ENCODE data around the gene TBL3. TPM values are rescaled to one million over a fixed set of nuclear protein-coding genes. Genes with fewer than 3 reads are reported as not detected.

The TBL3 gene
- polyA plus RNA-seq, 1 donor: 32.9 TPM

GRCh38 chr16:1942810-1943726, 28.8 kb upstream of the TBL3 start, which contains the start of gene MSRB1:
Gene MSRB1 (minus strand): TSS chr16:1943199. CDS start chr16:1943156, 43 bp downstream.
- H3K36me3 ChIP-seq (ENCODE audit: control insufficient read depth, insufficient read depth, low read length): peaks cover 17% of the 10 kb centered on the region
- H3K4me3 ChIP-seq (ENCODE audit: low read length): peak within 1 kb of the TSS; percentile 96
- no peaks in the 10 kb centered on the region for H3K27me3 ChIP-seq (ENCODE audit: control insufficient read depth, insufficient read depth, low read length)
- H3K9me3 ChIP-seq (ENCODE audit: control insufficient read depth, low read depth, low read length): peaks cover 2% of the 10 kb centered on the region
- peak; percentile 99 for DNase-seq
- WGBS (ENCODE audit: insufficient coverage, low lambda C conversion rate): 20% methylated on average over 1 of the region's 77 CpGs
- H3K27ac ChIP-seq (ENCODE audit: low read length): peak within 1 kb of the TSS; percentile 96
- peaks cover 41% of the 10 kb centered on the region for H3K4me1 ChIP-seq (ENCODE audit: control insufficient read depth, insufficient read depth, low read length)

GRCh38 chr16:1944612-1945199, 27.1 kb upstream of the TBL3 start:
- Histone ChIP-seq H3K4me1 (ENCODE audit: control insufficient read depth, insufficient read depth, low read length) (peaks cover 28% of the 10 kb centered on the region), H3K9me3 (ENCODE audit: control insufficient read depth, low read depth, low read length) (peaks cover 2% of the 10 kb centered on the region), H3K36me3 (ENCODE audit: control insufficient read depth, insufficient read depth, low read length) (peaks cover 4% of the 10 kb centered on the region), H3K27me3 (ENCODE audit: control insufficient read depth, insufficient read depth, low read length) (no peaks in the 10 kb centered on the region), H3K4me3 (ENCODE audit: low read length) (no peak overlapping the region), H3K27ac (ENCODE audit: low read length) (no peak overlapping the region)
- DNase-seq: no peak
- WGBS (ENCODE audit: insufficient coverage, low lambda C conversion rate): no CpG with 5 or more reads among the region's 21 CpGs

GRCh38 chr16:1945559-1946391, 26.1 kb upstream of the TBL3 start:
- Histone ChIP-seq H3K9me3 (ENCODE audit: control insufficient read depth, low read depth, low read length) (peaks cover 2% of the 10 kb centered on the region), H3K4me1 (ENCODE audit: control insufficient read depth, insufficient read depth, low read length) (peaks cover 18% of the 10 kb centered on the region), H3K4me3 (ENCODE audit: low read length) (no peak overlapping the region), H3K27me3 (ENCODE audit: control insufficient read depth, insufficient read depth, low read length) (no peaks in the 10 kb centered on the region), H3K36me3 (ENCODE audit: control insufficient read depth, insufficient read depth, low read length) (no peaks in the 10 kb centered on the region), H3K27ac (ENCODE audit: low read length) (no peak overlapping the region)
- WGBS (ENCODE audit: insufficient coverage, low lambda C conversion rate): no CpG with 5 or more reads among the region's 19 CpGs
- DNase-seq: no peak

- DNase-seq: no peak
- no peaks in the 10 kb centered on the region for H3K27me3 ChIP-seq (ENCODE audit: control insufficient read depth, insufficient read depth, low read length)
- WGBS (ENCODE audit: insufficient coverage, low lambda C conversion rate): no CpG with 5 or more reads among the region's 38 CpGs
- H3K27ac ChIP-seq (ENCODE audit: low read length): no peak overlapping the region
- H3K4me3 ChIP-seq (ENCODE audit: low read length): no peak overlapping the region
- H3K4me1 ChIP-seq (ENCODE audit: control insufficient read depth, insufficient read depth, low read length): peaks cover 8% of the 10 kb centered on the region
- peaks cover 2% of the 10 kb centered on the region for H3K9me3 ChIP-seq (ENCODE audit: control insufficient read depth, low read depth, low read length)
- H3K36me3 ChIP-seq (ENCODE audit: control insufficient read depth, insufficient read depth, low read length): no peaks in the 10 kb centered on the region
These were observed 25.1 kb upstream of the TBL3 start for GRCh38 chr16:1946495-1947368.

GRCh38 chr16:1947369-1947670, 24.5 kb upstream of the TBL3 start:
- H3K4me1 ChIP-seq (ENCODE audit: control insufficient read depth, insufficient read depth, low read length): peaks cover 3% of the 10 kb centered on the region
- peaks cover 2% of the 10 kb centered on the region for H3K9me3 ChIP-seq (ENCODE audit: control insufficient read depth, low read depth, low read length)
- no peaks in the 10 kb centered on the region for H3K36me3 ChIP-seq (ENCODE audit: control insufficient read depth, insufficient read depth, low read length)
- H3K4me3 ChIP-seq (ENCODE audit: low read length): no peak overlapping the region
- no peak for DNase-seq
- H3K27me3 ChIP-seq (ENCODE audit: control insufficient read depth, insufficient read depth, low read length): no peaks in the 10 kb centered on the region
- WGBS (ENCODE audit: insufficient coverage, low lambda C conversion rate): no CpG with 5 or more reads among the region's 9 CpGs
- no peak overlapping the region for H3K27ac ChIP-seq (ENCODE audit: low read length)

- no peaks in the 10 kb centered on the region for H3K9me3 ChIP-seq (ENCODE audit: control insufficient read depth, low read depth, low read length)
- no peak overlapping the region for H3K4me3 ChIP-seq (ENCODE audit: low read length)
- no peak for DNase-seq
- H3K4me1 ChIP-seq (ENCODE audit: control insufficient read depth, insufficient read depth, low read length): no peaks in the 10 kb centered on the region
- H3K36me3 ChIP-seq (ENCODE audit: control insufficient read depth, insufficient read depth, low read length): no peaks in the 10 kb centered on the region
- H3K27me3 ChIP-seq (ENCODE audit: control insufficient read depth, insufficient read depth, low read length): no peaks in the 10 kb centered on the region
- H3K27ac ChIP-seq (ENCODE audit: low read length): no peak overlapping the region
- WGBS (ENCODE audit: insufficient coverage, low lambda C conversion rate): 87% methylated on average over 4 of the region's 11 CpGs
These were observed 22.3 kb upstream of the TBL3 start for GRCh38 chr16:1949507-1949906.

- Histone ChIP-seq H3K27ac (ENCODE audit: low read length) (no peak overlapping the region), H3K9me3 (ENCODE audit: control insufficient read depth, low read depth, low read length) (no peaks in the 10 kb centered on the region), H3K27me3 (ENCODE audit: control insufficient read depth, insufficient read depth, low read length) (no peaks in the 10 kb centered on the region), H3K4me1 (ENCODE audit: control insufficient read depth, insufficient read depth, low read length) (no peaks in the 10 kb centered on the region), H3K36me3 (ENCODE audit: control insufficient read depth, insufficient read depth, low read length) (no peaks in the 10 kb centered on the region), H3K4me3 (ENCODE audit: low read length) (no peak overlapping the region)
- no CpG with 5 or more reads among the region's 7 CpGs for WGBS (ENCODE audit: insufficient coverage, low lambda C conversion rate)
- DNase-seq: no peak
These were observed 21.8 kb upstream of the TBL3 start for GRCh38 chr16:1950047-1950446.

GRCh38 chr16:1950559-1950958, 21.3 kb upstream of the TBL3 start:
- Histone ChIP-seq H3K27ac (ENCODE audit: low read length) (no peak overlapping the region), H3K9me3 (ENCODE audit: control insufficient read depth, low read depth, low read length) (no peaks in the 10 kb centered on the region), H3K4me3 (ENCODE audit: low read length) (no peak overlapping the region), H3K4me1 (ENCODE audit: control insufficient read depth, insufficient read depth, low read length) (no peaks in the 10 kb centered on the region), H3K36me3 (ENCODE audit: control insufficient read depth, insufficient read depth, low read length) (no peaks in the 10 kb centered on the region), H3K27me3 (ENCODE audit: control insufficient read depth, insufficient read depth, low read length) (no peaks in the 10 kb centered on the region)
- DNase-seq: no peak
- WGBS (ENCODE audit: insufficient coverage, low lambda C conversion rate): no CpG with 5 or more reads among the region's 19 CpGs

- H3K4me3 ChIP-seq (ENCODE audit: low read length): no peak overlapping the region
These were observed 18.1 kb upstream of the TBL3 start for GRCh38 chr16:1953734-1954133.

More at GRCh38 chr16:1953734-1954133, 18.1 kb upstream of the TBL3 start:
- WGBS (ENCODE audit: insufficient coverage, low lambda C conversion rate): no CpG with 5 or more reads among the region's 22 CpGs
- Histone ChIP-seq H3K27ac (ENCODE audit: low read length) (no peak overlapping the region), H3K27me3 (ENCODE audit: control insufficient read depth, insufficient read depth, low read length) (peaks cover 2% of the 10 kb centered on the region), H3K4me1 (ENCODE audit: control insufficient read depth, insufficient read depth, low read length) (peaks cover 1% of the 10 kb centered on the region), H3K36me3 (ENCODE audit: control insufficient read depth, insufficient read depth, low read length) (no peaks in the 10 kb centered on the region), H3K9me3 (ENCODE audit: control insufficient read depth, low read depth, low read length) (peaks cover 3% of the 10 kb centered on the region)
- no peak for DNase-seq
